GM08714 (cell line): ENCODE data around the gene AP2B1.

Experiments
- H3K4me3 ChIP-seq: fragments of 200-500 bp; sonication (Bioruptor generic); 2 replicates; pipeline ENCODE4 v1.5.1; 2014; ENCODE audit warnings: mild to moderate bottlenecking, low read length, inconsistent platforms
- ZNF274 ChIP-seq: IDR thresholded peaks from 2 replicates; pipeline ENCODE4 v1.6.1; 2012; ENCODE audit warnings: mild to moderate bottlenecking, low read depth, low read length

Gene AP2B1

DNA sequence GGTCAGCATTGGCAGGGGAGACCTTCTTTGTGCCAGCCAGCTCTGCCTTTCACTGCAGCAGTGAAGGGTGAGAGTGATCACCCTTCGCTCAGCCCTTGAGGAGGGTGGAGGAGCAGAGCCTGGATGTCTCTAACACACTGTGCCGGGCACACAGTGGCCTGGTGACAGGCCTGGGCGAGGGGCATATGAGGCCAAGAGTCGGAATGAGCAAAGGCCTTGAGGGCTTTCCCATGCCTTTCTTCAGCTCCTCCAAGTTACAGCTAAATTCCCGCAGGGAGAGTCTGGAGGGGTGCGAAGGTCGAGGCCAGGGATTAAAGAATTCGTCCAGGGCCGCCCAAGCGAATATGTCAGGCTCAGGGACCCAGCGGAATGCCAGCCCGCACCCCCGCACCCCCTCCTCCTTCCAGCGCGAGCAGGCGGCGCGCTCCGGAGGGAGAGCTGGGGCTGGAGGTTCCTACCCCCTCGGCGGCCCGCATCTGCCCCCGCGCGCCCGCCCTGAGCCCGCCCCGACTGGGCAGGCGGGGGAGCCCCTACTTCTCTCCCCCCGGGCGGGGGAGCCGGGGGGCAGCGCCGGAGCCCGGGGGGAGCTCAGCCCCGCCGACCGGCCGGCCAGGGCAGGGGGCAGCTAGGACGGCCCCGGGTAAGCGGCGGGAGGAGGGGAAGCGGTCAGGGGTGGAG is 144.3 kb downstream of the AP2B1 start, which contains the start of gene RASL10B:
TSS of gene RASL10B (plus strand) at position 401 of the 678 bp plus-strand sequence. CDS start 3,546 bp downstream, outside the sequence.
- no peak for TF ChIP-seq ZNF274
- H3K4me3 ChIP-seq, result peak within 1 kb of the TSS; percentile 31; the same call in 1 of the 2 replicates

- no peak overlapping the region for H3K4me3 ChIP-seq
- TF ChIP-seq ZNF274, result no peak
Measured at GRCh38 chr17:35731917-35732805, 145.0 kb downstream of the AP2B1 start.

- H3K4me3 ChIP-seq, result no peak overlapping the region
- TF ChIP-seq ZNF274, result no peak
Measured at GRCh38 chr17:35732806-35733136, 145.6 kb downstream of the AP2B1 start.

- no peak for TF ChIP-seq ZNF274
- no peak overlapping the region for H3K4me3 ChIP-seq
Measured at GRCh38 chr17:35733366-35733765, 146.2 kb downstream of the AP2B1 start.

- no peak overlapping the region for H3K4me3 ChIP-seq
- TF ChIP-seq ZNF274, result no peak
Measured at GRCh38 chr17:35734396-35734795, 147.3 kb downstream of the AP2B1 start.

DNA sequence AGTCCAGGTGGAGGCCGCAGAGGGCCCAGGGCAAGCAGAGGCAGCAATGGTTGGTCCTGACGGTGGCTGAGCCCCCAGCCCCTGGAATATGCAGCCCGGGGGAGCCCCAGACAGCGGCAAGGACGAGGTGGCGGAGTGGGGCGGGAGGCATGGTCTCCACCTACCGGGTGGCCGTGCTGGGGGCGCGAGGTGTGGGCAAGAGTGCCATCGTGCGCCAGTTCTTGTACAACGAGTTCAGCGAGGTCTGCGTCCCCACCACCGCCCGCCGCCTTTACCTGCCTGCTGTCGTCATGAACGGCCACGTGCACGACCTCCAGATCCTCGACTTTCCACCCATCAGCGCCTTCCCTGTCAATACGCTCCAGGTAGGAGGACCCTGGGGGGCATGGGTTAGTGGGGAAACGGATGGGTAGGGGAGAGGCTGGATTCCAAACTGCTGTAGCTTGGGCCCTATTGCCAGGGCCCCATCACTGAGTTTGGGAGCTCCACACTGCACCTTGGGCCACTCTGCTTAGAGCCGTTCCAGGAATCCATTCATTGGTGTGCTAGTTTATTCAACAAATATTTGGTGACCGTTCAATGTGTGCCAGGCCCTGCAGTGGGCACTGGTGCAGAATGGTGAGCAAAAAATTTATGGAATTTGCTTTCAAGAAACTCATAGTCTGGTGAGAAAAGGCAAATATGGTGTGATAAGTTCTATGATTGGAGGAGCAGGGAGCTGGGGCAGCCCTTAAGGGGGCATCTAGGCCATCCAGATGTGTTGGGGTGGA is 148.1 kb downstream of the AP2B1 start:
- H3K4me3 ChIP-seq, result no peak overlapping the region
- no peak for TF ChIP-seq ZNF274

- no peak for TF ChIP-seq ZNF274
- no peak overlapping the region for H3K4me3 ChIP-seq
Measured at GRCh38 chr17:35736236-35736635, 149.1 kb downstream of the AP2B1 start.

- H3K4me3 ChIP-seq, result no peak overlapping the region
- TF ChIP-seq ZNF274, result no peak
Measured at GRCh38 chr17:35738519-35739133, 151.5 kb downstream of the AP2B1 start.

- no peak for TF ChIP-seq ZNF274
- H3K4me3 ChIP-seq, result no peak overlapping the region
Measured at GRCh38 chr17:35740216-35740615, 153.1 kb downstream of the AP2B1 start.

DNA sequence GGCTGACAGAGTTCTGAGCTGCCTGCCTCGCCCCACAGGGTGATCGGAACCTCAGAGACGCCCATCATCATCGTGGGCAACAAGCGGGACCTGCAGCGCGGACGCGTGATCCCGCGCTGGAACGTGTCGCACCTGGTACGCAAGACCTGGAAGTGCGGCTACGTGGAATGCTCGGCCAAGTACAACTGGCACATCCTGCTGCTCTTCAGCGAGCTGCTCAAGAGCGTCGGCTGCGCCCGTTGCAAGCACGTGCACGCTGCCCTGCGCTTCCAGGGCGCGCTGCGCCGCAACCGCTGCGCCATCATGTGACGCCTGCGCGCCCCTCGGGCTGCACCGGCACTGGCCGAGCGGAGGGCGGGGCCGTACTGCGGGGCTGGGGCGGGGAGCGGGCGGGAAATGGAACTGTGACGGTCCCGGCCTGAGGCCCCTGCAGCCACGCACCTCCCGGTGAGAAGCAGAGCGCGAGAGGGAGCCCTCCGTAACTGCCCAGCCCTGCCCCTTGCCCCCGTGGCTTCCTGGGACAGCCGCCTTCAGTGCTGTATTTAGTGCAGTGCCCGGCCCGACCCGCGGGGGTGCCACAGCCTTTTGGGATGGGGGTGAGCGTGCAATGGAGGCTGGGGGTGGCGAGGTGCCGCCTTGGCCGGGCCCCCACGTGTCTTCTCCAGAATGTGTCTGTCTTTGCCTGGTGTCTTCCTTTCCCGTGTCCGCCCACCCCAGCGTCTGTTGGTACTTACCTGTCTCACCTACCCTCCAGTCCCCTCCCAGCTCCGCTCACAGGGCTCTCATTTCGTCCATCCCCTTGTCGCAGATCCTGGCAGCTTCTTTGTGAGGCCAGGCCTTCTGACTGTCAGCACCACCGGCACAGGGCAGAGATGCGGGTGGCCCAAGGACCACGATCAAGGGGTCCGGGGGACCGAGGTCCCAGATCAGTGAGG is 154.1 kb downstream of the AP2B1 start:
- no peak overlapping the region; the same call in 1 of the 2 replicates for H3K4me3 ChIP-seq
- TF ChIP-seq ZNF274, result no peak

DNA sequence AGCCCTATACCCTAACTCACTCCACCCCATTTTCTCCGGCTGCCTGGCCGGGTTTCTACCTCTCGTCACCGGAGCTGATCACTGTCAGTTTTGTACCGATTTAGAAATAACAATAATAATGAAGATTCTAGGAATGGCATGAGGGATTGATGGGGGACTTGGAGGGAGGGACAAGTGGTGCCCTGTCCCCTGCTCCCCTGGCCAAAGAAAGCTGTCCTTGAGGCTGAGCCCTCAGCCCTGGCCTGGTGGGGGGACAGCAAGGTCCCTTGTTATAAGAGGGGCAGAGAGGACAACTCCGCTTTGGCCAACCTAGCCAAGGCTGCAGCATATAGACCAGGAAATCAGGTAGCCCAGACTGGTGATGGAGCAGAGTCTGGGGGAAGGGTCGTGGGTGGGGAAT is 155.4 kb downstream of the AP2B1 start:
- no peak overlapping the region for H3K4me3 ChIP-seq
- no peak for TF ChIP-seq ZNF274

DNA sequence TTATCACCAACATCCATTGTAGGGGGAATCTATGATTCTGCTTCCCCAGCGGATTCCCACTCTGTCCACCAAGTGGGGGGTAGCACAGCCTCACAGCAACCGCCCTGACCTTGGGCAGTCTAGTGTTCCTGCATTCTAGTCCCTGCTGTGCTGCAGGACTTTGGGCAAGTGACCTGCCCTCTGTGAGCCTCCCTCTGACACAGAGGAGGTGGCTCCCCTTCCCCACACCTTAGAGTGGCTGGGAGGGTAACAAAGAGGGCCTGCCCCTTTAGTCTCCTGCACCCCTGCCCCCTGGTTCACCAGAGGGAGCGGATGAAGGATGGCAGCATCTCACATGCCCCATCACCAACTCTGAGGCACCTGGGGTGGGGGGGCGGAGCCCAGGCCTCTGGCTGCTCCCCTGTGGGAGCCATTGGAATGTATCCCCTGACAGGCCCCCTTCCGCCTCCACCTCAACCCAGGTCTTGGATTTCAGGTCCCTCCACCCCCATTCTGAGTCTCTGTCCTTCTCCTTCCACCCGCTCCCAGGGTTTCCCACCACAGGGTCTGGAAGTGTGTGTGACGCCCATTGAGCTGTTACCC is 155.9 kb downstream of the AP2B1 start:
- H3K4me3 ChIP-seq, result no peak overlapping the region
- no peak for TF ChIP-seq ZNF274
